ENCODE data around the gene EXOC3L2.
A peak's percentile ranks its signal among the peaks of the same experiment; 100 is the strongest.

EXOC3L2 gene

GRCh38 chr19:45179072-45179891 is 65.9 kb downstream of the EXOC3L2 start:
- peak; percentile 42 for DNase-seq

GRCh38 chr19:45178262-45179071 is 66.7 kb downstream of the EXOC3L2 start, which contains the start of gene BLOC1S3:
Gene BLOC1S3 (plus strand): TSS chr19:45178784. CDS start chr19:45179297, 513 bp downstream.
- DNase-seq: peak; percentile 100

- DNase-seq: no peak
These were observed 67.4 kb downstream of the EXOC3L2 start, which contains the start of gene TRAPPC6A for GRCh38 chr19:45177817-45178261. Gene TRAPPC6A (minus strand): TSS chr19:45178237. CDS start chr19:45178218, 19 bp downstream.

GRCh38 chr19:45175515-45176345 is 69.5 kb downstream of the EXOC3L2 start:
- DNase-seq: no peak

GRCh38 chr19:45173816-45174215 is 71.4 kb downstream of the EXOC3L2 start:
- no peak for DNase-seq

- DNase-seq: no peak
These were observed 72.5 kb downstream of the EXOC3L2 start for GRCh38 chr19:45172611-45173208.

GRCh38 chr19:45172173-45172572 is 73.0 kb downstream of the EXOC3L2 start:
- DNase-seq: peak; percentile 24

- DNase-seq: peak; percentile 61
These were observed 74.0 kb downstream of the EXOC3L2 start for GRCh38 chr19:45171211-45171623.

GRCh38 chr19:45170146-45171106 is 74.8 kb downstream of the EXOC3L2 start:
- DNase-seq: no peak

- no peak for DNase-seq
These were observed 75.6 kb downstream of the EXOC3L2 start for GRCh38 chr19:45169602-45170001.

GRCh38 chr19:45168767-45169351 is 76.3 kb downstream of the EXOC3L2 start:
- no peak for DNase-seq

GRCh38 chr19:45166723-45167252 is 78.4 kb downstream of the EXOC3L2 start:
- no peak for DNase-seq

GRCh38 chr19:45164577-45165335 is 80.5 kb downstream of the EXOC3L2 start:
- DNase-seq: peak; percentile 57

GRCh38 chr19:45163751-45164460 is 81.3 kb downstream of the EXOC3L2 start:
- DNase-seq: no peak

- no peak for DNase-seq
These were observed 82.1 kb downstream of the EXOC3L2 start for GRCh38 chr19:45163156-45163555.

GRCh38 chr19:45162608-45163143 is 82.5 kb downstream of the EXOC3L2 start:
- no peak for DNase-seq
